Inferior parietal cortex (tissue), 1 donor: Measurements from ENCODE around the gene ACACA.

ENCODE experiments used
- DNase-seq: peaks from one replicate; pipeline ENCODE4 v3.0.0-alpha.2; 2016; ENCODE audit errors: extremely low spot score

Gene ACACA

DNA sequence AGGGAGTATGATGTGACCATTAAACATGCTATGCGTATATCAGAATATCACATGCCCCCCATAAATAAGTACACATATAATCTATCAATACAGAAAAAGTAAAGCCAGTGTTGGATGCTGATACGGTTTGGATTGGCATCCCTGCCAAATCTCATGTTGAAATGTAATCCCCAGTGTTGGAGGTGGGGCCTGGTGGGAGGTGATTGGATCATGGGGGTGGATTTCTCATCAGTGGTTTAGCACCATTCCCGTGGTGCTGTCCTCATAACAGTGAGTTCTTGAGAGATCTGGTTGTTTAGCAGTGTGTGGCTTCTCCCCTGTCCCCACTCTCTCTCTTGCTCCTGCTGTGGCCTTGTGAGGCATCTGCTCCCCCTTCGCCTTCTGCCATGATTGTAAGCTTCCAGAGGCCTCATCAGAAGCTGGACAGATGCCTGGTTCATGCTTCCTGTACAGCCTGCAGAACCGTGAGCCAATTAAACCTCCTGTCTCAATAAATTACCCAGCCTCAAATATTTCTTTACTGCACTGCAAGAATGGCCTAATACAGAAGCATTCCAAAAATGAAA, 369.0 kb downstream of the ACACA start:
- DNase-seq: no peak
